ENCODE data around the gene DYNC2I2. TPM values are rescaled to one million over a fixed set of nuclear protein-coding genes. Genes with fewer than 3 reads are reported as not detected.

Gene DYNC2I2
- total and polyA plus RNA-seq, 2 experiments from 2014 or later = 39.9 to 78.7 TPM

DNA sequence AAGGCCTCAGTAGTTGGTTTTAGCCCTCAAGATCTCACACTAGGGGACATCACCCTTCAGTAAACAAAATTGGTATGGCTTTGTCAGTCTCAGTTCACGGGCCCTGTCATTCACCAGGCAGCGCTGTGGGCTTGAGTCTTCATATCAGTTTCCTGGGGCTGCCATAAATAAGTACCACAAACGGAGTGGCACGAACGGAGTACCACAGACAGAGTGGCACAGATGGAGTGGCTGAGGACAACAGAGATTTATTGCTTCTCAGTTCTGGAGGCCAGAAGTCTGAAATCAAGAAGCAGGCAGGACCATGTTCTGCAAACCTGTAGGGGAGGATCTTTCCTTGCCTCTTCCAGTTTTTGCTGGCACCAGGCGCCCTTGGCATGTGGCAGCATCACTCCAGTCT lies 37.5 kb downstream of the DYNC2I2 start:
- Histone ChIP-seq H3K36me3 (replicated peaks; ENCODE audit: insufficient read depth, low read depth) (no peaks in the 10 kb centered on the region), H3K27ac (no peak overlapping the region), H3K4me3 (no peak overlapping the region), H3K4me1 (ENCODE audit: insufficient read depth) (no peaks in the 10 kb centered on the region), H3K9me3 (ENCODE audit: low read depth) (no peaks in the 10 kb centered on the region), H3K9me2 (replicated peaks; ENCODE audit: insufficient read depth) (no peaks in the 10 kb centered on the region), H3K79me2 (no peaks in the 10 kb centered on the region), H3K4me2 (no peak overlapping the region), H2AFZ (no peak overlapping the region), H4K20me1 (ENCODE audit: insufficient read depth, poor library complexity, severe bottlenecking) (no peaks in the 10 kb centered on the region), H3K27me3 (no peaks in the 10 kb centered on the region)
- no peak for DNase-seq (ENCODE audit: low spot score)
- TF ChIP-seq EZH2phosphoT487 (IDR thresholded peaks at IDR 0.05; ENCODE audit: low read depth, severe bottlenecking, unreplicated experiment) (no peak), EZH2 (IDR thresholded peaks at IDR 0.05; ENCODE audit: borderline replicate concordance) (no peak)
- TF ChIP-seq, protein P1, sequence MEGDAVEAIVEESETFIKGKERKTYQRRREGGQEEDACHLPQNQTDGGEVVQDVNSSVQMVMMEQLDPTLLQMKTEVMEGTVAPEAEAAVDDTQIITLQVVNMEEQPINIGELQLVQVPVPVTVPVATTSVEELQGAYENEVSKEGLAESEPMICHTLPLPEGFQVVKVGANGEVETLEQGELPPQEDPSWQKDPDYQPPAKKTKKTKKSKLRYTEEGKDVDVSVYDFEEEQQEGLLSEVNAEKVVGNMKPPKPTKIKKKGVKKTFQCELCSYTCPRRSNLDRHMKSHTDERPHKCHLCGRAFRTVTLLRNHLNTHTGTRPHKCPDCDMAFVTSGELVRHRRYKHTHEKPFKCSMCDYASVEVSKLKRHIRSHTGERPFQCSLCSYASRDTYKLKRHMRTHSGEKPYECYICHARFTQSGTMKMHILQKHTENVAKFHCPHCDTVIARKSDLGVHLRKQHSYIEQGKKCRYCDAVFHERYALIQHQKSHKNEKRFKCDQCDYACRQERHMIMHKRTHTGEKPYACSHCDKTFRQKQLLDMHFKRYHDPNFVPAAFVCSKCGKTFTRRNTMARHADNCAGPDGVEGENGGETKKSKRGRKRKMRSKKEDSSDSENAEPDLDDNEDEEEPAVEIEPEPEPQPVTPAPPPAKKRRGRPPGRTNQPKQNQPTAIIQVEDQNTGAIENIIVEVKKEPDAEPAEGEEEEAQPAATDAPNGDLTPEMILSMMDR (IDR thresholded peaks at IDR 0.05; ENCODE audit: poor library complexity) = no peak
- WGBS (ENCODE audit: low lambda C conversion rate, missing lambda C conversion rate) = 99% methylated on average over 6 of the region's 6 CpGs

DNA sequence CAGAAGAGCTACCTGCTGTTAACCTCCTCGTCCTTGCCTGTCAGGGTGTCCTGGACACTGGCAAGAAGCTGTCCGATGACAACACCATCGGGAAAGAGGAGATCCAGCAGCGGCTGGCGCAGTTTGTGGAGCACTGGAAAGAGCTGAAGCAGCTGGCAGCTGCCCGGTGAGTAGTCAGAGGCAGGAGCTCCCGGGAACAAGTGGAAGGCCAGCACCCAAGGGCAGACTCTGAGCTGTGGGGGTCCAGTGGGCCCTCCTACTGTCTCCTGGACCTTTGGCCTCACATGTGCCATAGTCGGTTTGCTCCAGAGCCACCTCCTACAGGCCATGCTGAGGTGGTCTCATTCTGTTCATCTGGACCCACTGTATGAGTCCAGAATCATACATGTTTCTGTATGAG lies 38.7 kb downstream of the DYNC2I2 start:
- Histone ChIP-seq H3K36me3 (replicated peaks; ENCODE audit: insufficient read depth, low read depth) (no peaks in the 10 kb centered on the region), H3K27me3 (no peaks in the 10 kb centered on the region)
- TF ChIP-seq EZH2phosphoT487 (IDR thresholded peaks at IDR 0.05; ENCODE audit: low read depth, severe bottlenecking, unreplicated experiment) (no peak), EZH2 (IDR thresholded peaks at IDR 0.05; ENCODE audit: borderline replicate concordance) (no peak)
- TF ChIP-seq, protein P1 (IDR thresholded peaks at IDR 0.05; ENCODE audit: poor library complexity) = no peak

DNA sequence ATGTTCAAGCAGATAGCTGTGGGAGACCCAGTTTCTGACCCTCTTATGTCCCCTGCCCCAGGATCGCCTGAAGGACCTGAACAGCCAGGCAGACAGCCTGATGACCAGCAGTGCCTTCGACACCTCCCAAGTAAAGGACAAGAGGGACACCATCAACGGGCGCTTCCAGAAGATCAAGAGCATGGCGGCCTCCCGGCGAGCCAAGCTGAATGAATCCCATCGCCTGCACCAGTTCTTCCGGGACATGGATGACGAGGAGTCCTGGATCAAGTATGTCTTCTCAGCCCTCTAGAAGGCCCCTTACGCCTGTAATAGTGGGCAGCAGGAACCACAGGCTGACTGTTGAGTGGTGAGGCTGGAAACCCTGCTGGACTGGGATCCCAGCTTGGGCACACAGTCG lies 41.1 kb downstream of the DYNC2I2 start:
- H3K36me3 ChIP-seq (replicated peaks; ENCODE audit: insufficient read depth, low read depth) = no peaks in the 10 kb centered on the region
- H4K20me1 ChIP-seq (ENCODE audit: insufficient read depth, poor library complexity, severe bottlenecking) = no peaks in the 10 kb centered on the region
- H3K4me2 ChIP-seq = no peak overlapping the region
- no peak for DNase-seq (ENCODE audit: low spot score)
- no peaks in the 10 kb centered on the region for H3K9me3 ChIP-seq (ENCODE audit: low read depth)
- no peak overlapping the region for H3K4me3 ChIP-seq
- H3K27me3 ChIP-seq = no peaks in the 10 kb centered on the region
- no peaks in the 10 kb centered on the region for H3K79me2 ChIP-seq
- no peaks in the 10 kb centered on the region for H3K4me1 ChIP-seq (ENCODE audit: insufficient read depth)
- no peak overlapping the region for H3K27ac ChIP-seq
- H3K9me2 ChIP-seq (replicated peaks; ENCODE audit: insufficient read depth) = no peaks in the 10 kb centered on the region
- 96% methylated on average over 12 of the region's 12 CpGs for WGBS (ENCODE audit: low lambda C conversion rate, missing lambda C conversion rate)
- H2AFZ ChIP-seq = no peak overlapping the region
- TF ChIP-seq EZH2phosphoT487 (IDR thresholded peaks at IDR 0.05; ENCODE audit: low read depth, severe bottlenecking, unreplicated experiment) (no peak), EZH2 (IDR thresholded peaks at IDR 0.05; ENCODE audit: borderline replicate concordance) (no peak)
- TF ChIP-seq, protein P1 (IDR thresholded peaks at IDR 0.05; ENCODE audit: poor library complexity) = no peak

More for the DNA sequence above, 38.7 kb downstream of the DYNC2I2 start:
- Histone ChIP-seq H3K9me3 (ENCODE audit: low read depth) (no peaks in the 10 kb centered on the region), H3K4me3 (no peak overlapping the region), H3K4me2 (no peak overlapping the region), H2AFZ (no peak overlapping the region), H3K79me2 (no peaks in the 10 kb centered on the region), H3K27ac (no peak overlapping the region), H4K20me1 (ENCODE audit: insufficient read depth, poor library complexity, severe bottlenecking) (no peaks in the 10 kb centered on the region), H3K4me1 (ENCODE audit: insufficient read depth) (no peaks in the 10 kb centered on the region), H3K9me2 (replicated peaks; ENCODE audit: insufficient read depth) (no peaks in the 10 kb centered on the region)
- no peak for DNase-seq (ENCODE audit: low spot score)
- WGBS (ENCODE audit: low lambda C conversion rate, missing lambda C conversion rate) = 97% methylated on average over 8 of the region's 8 CpGs

DNA sequence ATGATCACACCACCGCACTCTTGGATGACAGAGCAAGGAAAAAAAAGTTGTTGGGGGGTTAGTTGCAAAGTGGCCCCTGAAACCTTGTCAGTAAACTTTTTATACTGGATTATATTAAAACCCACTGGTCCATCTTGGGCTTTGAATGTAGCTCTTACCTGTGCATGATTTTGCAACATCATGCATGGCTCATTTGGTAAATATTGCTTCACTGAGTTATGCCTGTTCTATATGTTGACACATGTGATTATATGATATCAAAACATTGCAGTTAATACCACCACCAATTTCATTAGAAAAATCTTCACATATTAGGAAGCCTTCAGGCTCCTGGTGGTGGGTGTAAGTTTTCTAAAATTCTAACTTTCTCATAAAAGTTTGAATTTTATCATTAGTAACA lies 41.9 kb downstream of the DYNC2I2 start:
- Histone ChIP-seq H3K4me2 (no peak overlapping the region), H3K9me2 (replicated peaks; ENCODE audit: insufficient read depth) (no peaks in the 10 kb centered on the region), H4K20me1 (ENCODE audit: insufficient read depth, poor library complexity, severe bottlenecking) (no peaks in the 10 kb centered on the region), H3K4me1 (ENCODE audit: insufficient read depth) (no peaks in the 10 kb centered on the region), H3K27me3 (no peaks in the 10 kb centered on the region), H3K27ac (no peak overlapping the region), H3K9me3 (ENCODE audit: low read depth) (no peaks in the 10 kb centered on the region), H3K79me2 (no peaks in the 10 kb centered on the region), H2AFZ (no peak overlapping the region), H3K4me3 (no peak overlapping the region), H3K36me3 (replicated peaks; ENCODE audit: insufficient read depth, low read depth) (no peaks in the 10 kb centered on the region)
- TF ChIP-seq, protein P1 (IDR thresholded peaks at IDR 0.05; ENCODE audit: poor library complexity) = no peak
- TF ChIP-seq EZH2 (IDR thresholded peaks at IDR 0.05; ENCODE audit: borderline replicate concordance) (no peak), EZH2phosphoT487 (IDR thresholded peaks at IDR 0.05; ENCODE audit: low read depth, severe bottlenecking, unreplicated experiment) (no peak)
- 100% methylated on average over 1 of the region's 1 CpG for WGBS (ENCODE audit: low lambda C conversion rate, missing lambda C conversion rate)
- DNase-seq (ENCODE audit: low spot score) = no peak
